ENCODE measurements around the gene DPM1. TPM values are rescaled to one million over a fixed set of nuclear protein-coding genes. Genes with fewer than 3 reads are reported as not detected.
A peak's percentile ranks its signal among the peaks of the same experiment; 100 is the strongest.
"Not testable (repeated sequence)": the region's sequence is repeated elsewhere in the genome, so short reads cannot be mapped to it uniquely, and the experiment has no call there.

The DPM1 gene
- total RNA-seq, 2 donors from 2014 or later, result 25.9 to 34.1 TPM

DNA sequence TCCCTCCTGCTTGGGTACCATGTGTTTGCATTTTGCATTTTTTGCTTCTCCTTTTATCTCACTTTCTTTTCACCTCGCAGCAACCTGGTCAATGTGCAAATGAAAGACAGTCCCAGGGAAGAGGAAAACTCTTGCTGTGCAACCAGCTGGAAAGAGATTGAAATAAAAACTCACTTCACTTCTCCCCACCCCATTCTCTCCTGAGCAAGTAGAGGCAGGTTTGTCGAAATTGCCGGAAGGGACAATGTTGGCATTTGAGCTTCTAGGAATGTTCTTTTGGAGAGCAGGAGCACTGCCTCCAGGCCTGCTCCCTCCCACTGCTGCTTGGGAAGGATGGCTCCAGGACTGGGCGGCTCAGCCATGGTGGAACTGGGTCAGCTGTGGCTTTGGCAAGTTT lies 34.0 kb upstream of the DPM1 start:
- Mint-ChIP-seq H3K27me3 (peaks cover 21% of the 10 kb centered on the region), H3K36me3 (ENCODE audit: low read depth) (no peaks in the 10 kb centered on the region), H3K4me1 (peaks cover 2% of the 10 kb centered on the region), H3K27ac (no peak overlapping the region), H3K4me3 (no peak overlapping the region)
- H3K9me3 ChIP-seq (ENCODE audit: control insufficient read depth, low read length, poor library complexity, severe bottlenecking), result no peaks in the 10 kb centered on the region
- DNase-seq, result no peak
- ATAC-seq, result no peak

DNA sequence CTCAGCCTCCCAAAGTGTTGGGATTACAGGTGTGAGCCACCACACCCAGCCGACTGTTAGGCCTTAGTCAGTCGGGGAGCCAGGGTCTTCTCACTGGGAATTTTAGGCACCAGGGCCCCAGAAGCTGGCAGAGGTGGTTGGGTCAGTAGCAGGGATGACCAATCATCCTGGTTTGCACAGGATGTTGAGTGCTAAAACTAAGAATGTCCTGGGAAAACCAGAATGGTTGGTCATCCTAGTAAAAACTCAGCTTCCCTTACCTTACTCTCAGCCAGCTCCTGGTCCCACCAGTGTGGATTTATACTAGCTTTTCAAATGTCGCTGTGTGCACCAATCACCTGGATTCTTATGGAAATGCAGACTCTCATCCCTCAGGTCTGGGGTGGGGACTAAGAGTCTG lies 32.7 kb upstream of the DPM1 start:
- ATAC-seq, result no peak
- Mint-ChIP-seq H3K4me1 (peaks cover 2% of the 10 kb centered on the region), H3K4me3 (no peak overlapping the region), H3K36me3 (ENCODE audit: low read depth) (no peaks in the 10 kb centered on the region), H3K27me3 (peaks cover 26% of the 10 kb centered on the region), H3K27ac (no peak overlapping the region)
- no peak for DNase-seq
- no peaks in the 10 kb centered on the region for H3K9me3 ChIP-seq (ENCODE audit: control insufficient read depth, low read length, poor library complexity, severe bottlenecking)

DNA sequence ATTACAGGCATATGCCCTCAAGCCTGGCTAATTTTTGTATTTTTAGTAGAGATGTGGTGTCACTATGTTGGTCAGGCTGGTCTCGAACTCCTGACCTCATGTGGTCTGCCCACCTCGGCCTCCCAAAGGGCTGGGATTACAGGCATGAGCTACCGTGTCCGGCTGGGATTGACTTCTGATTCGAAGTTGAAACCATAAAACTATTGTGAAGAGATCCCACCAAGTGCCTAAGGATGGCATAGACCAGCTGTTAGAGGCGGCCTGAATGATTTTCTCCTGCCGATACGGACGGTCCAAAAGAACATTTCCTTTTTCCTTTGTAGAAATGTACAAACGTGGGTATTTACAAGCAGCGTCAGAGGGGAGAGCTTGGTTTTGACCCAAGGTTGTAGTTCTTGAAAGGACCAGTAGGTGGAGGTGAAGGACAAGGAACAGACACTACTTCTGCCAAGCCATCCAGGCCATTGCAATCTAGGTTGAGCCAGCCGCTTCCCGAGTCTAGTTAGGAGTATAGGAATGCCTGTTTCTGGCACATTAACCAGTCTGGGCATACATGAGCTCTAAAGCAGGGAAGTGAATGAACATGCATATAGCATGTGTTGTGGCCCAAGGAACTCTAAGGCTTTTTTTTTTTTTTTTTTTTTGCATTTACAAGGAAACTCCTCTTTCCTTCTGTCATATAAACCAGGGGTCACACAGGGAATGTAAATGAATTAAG lies 29.3 kb upstream of the DPM1 start:
- peaks cover 2% of the 10 kb centered on the region for H3K4me1 Mint-ChIP-seq
- peak; percentile 89 for ATAC-seq
- H3K27ac Mint-ChIP-seq, result no peak overlapping the region
- DNase-seq, result peak in 2 of 3 donors; percentile 22 to 54
- peaks cover 2% of the 10 kb centered on the region for H3K36me3 Mint-ChIP-seq (ENCODE audit: low read depth)
- no peak overlapping the region for H3K4me3 Mint-ChIP-seq
- peaks cover 48% of the 10 kb centered on the region for H3K27me3 Mint-ChIP-seq
- no peaks in the 10 kb centered on the region for H3K9me3 ChIP-seq (ENCODE audit: control insufficient read depth, low read length, poor library complexity, severe bottlenecking)

DNA sequence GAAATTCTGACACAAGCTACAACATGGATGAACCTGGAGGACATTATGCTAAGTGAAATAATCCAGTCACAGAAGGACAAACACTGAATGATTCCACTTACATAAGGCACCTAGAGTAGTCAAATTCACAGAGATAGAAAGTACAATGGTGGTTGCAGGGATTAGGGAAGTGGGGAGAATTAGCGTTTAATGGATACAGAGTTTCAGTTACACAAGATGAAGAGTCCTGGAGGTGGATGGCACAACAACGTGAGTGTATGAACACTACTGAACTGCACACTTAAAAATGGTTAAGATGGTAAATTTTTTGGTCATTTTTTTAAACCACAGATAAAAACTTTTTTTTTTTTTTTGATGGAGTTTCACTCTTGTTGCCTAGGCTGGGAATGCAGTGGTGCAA lies 25.0 kb upstream of the DPM1 start:
- no peak overlapping the region for H3K4me3 Mint-ChIP-seq
- H3K9me3 ChIP-seq (ENCODE audit: control insufficient read depth, low read length, poor library complexity, severe bottlenecking), result no peaks in the 10 kb centered on the region
- DNase-seq (no peak), ATAC-seq (no peak)
- H3K27me3 Mint-ChIP-seq, result peaks cover 76% of the 10 kb centered on the region
- H3K27ac Mint-ChIP-seq, result peak overlapping the region; percentile 34
- peaks cover 4% of the 10 kb centered on the region for H3K4me1 Mint-ChIP-seq
- peaks cover 8% of the 10 kb centered on the region for H3K36me3 Mint-ChIP-seq (ENCODE audit: low read depth)

DNA sequence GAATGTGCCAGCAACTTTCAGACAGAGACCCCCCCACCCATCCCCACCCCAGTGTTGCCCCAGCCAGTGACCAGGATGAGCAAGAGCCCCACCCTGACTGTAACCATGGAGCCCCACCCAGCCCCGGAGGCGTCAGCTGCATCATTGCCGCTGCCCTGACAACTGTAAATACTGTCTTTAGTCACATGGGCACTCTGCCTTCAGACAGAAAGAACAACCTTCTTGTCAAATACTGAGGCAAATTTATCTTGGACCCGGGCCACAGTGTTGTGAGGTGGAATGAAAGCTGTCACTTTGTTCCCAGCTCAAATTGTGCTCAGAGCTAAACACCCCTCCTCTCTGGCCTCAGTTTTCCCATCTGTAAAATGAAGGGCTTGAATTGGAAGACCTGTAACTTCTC lies 24.0 kb upstream of the DPM1 start:
- Mint-ChIP-seq H3K27ac (peak overlapping the region; percentile 34), H3K36me3 (ENCODE audit: low read depth) (peaks cover 8% of the 10 kb centered on the region), H3K27me3 (peaks cover 82% of the 10 kb centered on the region), H3K4me1 (peaks cover 2% of the 10 kb centered on the region), H3K4me3 (no peak overlapping the region)
- ATAC-seq (no peak), DNase-seq (no peak)
- no peaks in the 10 kb centered on the region for H3K9me3 ChIP-seq (ENCODE audit: control insufficient read depth, low read length, poor library complexity, severe bottlenecking)

DNA sequence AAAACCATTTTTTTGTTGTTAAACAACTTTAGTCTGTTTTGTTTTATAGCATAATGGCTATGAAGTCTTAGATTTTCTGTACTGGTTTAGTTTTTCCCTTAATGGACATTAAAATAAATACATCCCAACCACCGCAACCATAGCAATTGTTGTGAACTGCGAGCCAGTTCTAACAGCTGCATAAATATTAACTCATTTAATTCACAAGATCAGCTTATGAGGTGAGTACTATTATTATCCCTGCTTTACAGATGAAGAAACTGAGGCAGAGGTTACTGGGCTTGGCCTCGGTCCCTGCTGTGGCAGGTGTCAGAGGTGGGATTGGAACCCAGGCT lies 23.3 kb upstream of the DPM1 start:
- Mint-ChIP-seq H3K27ac (no peak overlapping the region), H3K36me3 (ENCODE audit: low read depth) (peaks cover 8% of the 10 kb centered on the region), H3K4me1 (peaks cover 2% of the 10 kb centered on the region), H3K4me3 (no peak overlapping the region), H3K27me3 (peaks cover 81% of the 10 kb centered on the region)
- DNase-seq (no peak), ATAC-seq (no peak)
- no peaks in the 10 kb centered on the region for H3K9me3 ChIP-seq (ENCODE audit: control insufficient read depth, low read length, poor library complexity, severe bottlenecking)

DNA sequence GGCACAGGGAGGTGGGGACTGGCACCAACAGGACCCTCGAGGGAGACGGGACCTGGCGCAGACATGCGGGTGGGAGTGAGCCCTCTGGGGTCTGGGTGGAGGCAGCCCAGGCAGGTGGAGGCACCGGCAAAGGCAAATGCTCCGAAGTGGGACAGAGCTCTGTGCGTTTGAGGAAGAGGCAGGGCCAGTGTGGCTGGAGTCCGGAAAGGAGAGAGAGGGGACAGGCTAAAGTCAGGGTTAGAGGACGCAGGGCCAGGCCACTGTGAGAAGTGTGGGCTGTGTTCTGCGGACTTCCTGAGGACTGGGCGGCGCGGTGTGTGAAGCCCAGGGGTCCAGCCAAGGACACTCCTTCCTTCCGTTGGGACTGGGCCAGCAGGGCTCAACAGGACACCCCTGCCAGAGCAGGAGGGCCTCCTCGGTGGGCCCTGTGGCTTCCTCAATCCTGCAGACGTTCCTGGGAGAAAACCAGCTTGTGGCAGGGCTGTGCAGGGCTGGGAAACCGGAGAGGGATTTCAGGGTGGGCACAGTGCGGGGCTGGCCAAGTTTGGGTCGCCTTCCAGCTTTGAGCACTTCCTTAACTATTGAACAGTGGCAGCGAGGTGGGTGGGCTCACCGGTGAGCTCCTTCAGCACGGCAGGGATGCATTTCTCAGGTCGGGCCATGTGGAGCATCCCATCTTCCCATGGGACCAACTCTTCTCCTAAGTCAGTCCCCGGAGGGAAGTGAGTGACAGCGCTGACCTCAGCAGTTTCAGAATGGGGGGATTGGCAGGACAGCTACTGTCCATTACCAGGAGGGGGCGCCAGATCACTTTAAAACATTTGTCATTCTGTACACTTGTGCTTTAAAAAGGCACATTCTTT lies 22.8 kb upstream of the DPM1 start:
- Mint-ChIP-seq H3K4me1 (peaks cover 2% of the 10 kb centered on the region), H3K36me3 (ENCODE audit: low read depth) (peaks cover 8% of the 10 kb centered on the region), H3K27me3 (peaks cover 78% of the 10 kb centered on the region), H3K27ac (no peak overlapping the region), H3K4me3 (no peak overlapping the region)
- no peaks in the 10 kb centered on the region for H3K9me3 ChIP-seq (ENCODE audit: control insufficient read depth, low read length, poor library complexity, severe bottlenecking)
- peak; percentile 27 to 54 (median 32) for DNase-seq
- peak; percentile 66 for ATAC-seq

DNA sequence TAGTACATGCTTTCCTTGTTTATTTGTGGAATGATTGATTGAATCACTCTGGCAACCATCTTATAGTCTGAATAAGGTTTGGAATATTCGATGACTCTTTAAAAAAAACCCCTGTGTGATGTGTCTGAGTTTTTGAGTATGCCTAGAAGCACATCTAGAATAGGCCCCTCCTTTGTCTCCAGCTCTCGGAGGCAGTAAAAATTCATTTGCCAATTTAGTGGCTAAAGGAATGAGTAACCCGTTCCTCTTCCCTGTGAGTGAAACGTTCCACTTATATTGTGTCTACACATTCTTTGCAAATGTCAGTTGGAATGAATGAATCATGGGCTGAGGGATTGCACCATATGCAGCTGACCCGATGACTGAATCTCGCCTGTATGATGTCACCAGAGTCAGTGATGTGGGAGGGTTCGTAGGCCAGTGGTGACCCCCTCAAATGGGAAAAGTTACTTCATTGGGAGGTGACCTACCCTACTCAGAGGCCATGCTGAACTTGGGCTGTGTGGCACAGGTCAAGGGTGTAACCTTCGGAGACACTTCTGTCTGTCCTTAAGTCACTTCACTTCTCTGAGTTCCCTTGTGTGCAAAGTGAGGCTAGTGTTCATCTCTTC lies 21.8 kb upstream of the DPM1 start:
- ATAC-seq (no peak), DNase-seq (no peak)
- H3K9me3 ChIP-seq (ENCODE audit: control insufficient read depth, low read length, poor library complexity, severe bottlenecking), result no peaks in the 10 kb centered on the region
- Mint-ChIP-seq H3K4me3 (no peak overlapping the region), H3K4me1 (peaks cover 2% of the 10 kb centered on the region), H3K27ac (no peak overlapping the region), H3K27me3 (peaks cover 82% of the 10 kb centered on the region), H3K36me3 (ENCODE audit: low read depth) (peaks cover 12% of the 10 kb centered on the region)

DNA sequence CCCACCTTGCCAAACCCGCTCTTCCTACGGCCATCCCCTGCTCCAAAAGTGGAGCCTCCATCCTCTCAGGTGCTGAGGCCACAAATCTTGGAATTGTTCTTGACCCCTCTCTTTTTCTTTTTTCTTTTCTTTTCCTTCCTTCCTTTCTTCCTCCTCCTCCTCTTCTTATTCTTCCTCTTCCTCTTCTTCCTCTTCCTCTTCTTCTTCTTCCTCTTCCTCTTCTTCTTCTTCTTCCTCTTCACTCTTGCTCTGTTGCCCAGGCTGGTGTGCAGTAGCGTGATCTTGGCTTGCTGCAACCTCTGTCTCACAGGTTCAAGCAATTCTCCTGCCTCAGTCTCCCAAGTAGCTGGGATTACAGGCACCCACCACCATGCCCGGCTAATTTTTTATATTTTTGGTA lies 20.2 kb upstream of the DPM1 start:
- Mint-ChIP-seq H3K36me3 (ENCODE audit: low read depth) (peaks cover 12% of the 10 kb centered on the region), H3K27me3 (peaks cover 78% of the 10 kb centered on the region)
- not testable (repeated sequence) for H3K9me3 ChIP-seq (ENCODE audit: control insufficient read depth, low read length, poor library complexity, severe bottlenecking); H3K4me1 Mint-ChIP-seq; H3K27ac Mint-ChIP-seq; DNase-seq; ATAC-seq; H3K4me3 Mint-ChIP-seq

DNA sequence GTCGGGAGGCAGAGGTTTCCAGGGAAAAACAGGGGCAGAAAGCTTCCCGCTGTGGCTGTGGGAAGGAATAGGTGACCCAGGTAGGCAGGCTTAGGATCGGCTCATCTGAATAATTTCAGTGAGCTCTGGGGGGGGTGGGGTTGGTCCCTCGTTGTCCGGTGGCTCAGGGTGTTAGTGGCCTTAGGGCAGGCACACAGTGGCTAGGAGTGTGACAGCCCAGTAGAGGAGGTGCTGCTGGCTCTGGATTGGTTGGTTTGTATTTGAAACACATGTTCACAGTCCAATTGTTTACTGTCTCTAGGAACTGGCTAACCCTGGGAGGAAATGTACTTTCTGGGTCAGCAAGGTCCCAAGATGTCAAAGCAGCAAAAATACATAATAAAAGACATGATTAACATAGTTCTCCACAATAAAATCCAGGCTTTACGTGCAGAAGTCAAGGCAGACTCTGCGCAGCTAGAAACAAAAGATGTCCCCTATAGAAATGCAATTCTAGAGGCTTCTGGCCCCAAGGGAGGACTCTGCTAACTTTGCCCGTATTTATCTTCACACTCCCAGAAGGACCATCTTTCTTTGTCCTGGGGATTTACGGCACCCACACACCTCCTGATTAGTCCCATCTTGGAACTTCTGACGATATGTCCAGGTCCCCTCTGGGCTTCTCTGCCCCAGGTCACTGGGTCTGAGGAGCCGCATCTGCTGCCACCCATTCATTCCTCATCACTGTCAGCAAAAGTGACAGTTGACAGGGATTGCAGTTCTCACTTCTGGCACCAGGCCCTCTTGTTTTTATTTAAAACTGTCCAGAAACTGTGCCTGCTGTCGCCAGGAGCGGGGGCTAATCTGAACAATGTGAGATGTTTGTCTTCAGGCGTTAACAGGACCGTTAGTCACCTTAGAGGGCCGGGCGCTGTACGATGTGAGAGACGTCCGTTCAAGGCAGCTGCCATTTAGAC lies 19.0 kb upstream of the DPM1 start:
- DNase-seq, result no peak
- no peak overlapping the region for H3K27ac Mint-ChIP-seq
- peaks cover 10% of the 10 kb centered on the region for H3K36me3 Mint-ChIP-seq (ENCODE audit: low read depth)
- peaks cover 2% of the 10 kb centered on the region for H3K4me1 Mint-ChIP-seq
- no peaks in the 10 kb centered on the region for H3K9me3 ChIP-seq (ENCODE audit: control insufficient read depth, low read length, poor library complexity, severe bottlenecking)
- H3K4me3 Mint-ChIP-seq, result no peak overlapping the region
- H3K27me3 Mint-ChIP-seq, result peaks cover 71% of the 10 kb centered on the region
- ATAC-seq, result no peak

DNA sequence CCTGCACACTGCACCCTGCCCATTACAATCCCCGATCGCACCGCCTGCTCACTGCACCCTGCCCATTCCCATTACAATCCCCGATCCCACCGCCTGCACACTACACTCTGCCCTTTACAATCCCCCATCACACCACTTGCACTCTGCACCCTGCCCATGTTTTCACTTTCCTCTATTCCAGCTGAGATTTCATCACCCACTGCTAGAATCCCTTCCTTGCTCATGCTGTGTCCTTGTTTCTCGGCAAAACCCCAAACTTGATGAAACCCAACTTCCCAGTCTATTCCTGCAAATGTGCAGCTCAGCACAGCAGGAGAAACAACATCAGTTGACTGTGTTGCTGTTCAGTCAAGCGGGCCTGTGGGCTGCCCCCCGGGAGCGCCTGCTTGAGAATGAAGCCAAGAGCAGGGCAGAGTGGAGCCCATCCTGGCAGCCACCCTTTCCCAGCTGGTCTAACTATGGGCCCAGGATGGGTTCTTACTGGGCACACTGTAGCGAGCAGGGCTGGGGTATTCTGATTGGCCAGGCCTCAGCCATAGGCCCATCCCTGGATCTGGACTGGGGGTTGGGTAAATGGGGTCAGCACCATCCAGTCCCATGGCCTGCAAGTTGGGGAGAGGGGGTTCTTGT lies 17.5 kb upstream of the DPM1 start:
- ATAC-seq (no peak), DNase-seq (no peak)
- Mint-ChIP-seq H3K27ac (no peak overlapping the region), H3K27me3 (peaks cover 60% of the 10 kb centered on the region), H3K36me3 (ENCODE audit: low read depth) (peaks cover 10% of the 10 kb centered on the region), H3K4me1 (no peaks in the 10 kb centered on the region), H3K4me3 (no peak overlapping the region)
- no peaks in the 10 kb centered on the region for H3K9me3 ChIP-seq (ENCODE audit: control insufficient read depth, low read length, poor library complexity, severe bottlenecking)

DNA sequence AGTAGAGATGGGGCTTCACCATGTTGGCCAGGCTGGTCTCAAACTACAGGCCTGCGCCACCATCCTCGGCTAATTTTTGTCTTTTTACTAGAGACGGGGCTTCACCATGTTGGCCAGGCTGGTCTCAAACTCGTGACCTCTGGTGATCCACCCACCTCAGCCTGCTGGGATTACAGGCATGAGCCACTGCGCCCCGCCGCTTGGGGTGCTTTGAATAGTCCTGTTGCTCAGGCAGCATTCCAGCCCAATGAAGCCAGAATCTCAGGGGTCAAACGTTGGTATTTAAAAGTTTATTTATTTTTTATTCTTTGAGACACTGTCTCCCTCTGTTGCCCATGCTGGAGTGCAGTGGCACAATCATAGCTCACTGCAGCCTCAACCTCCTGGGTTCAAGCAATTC lies 11.6 kb upstream of the DPM1 start:
- H3K4me3 Mint-ChIP-seq, result no peak overlapping the region
- H3K4me1 Mint-ChIP-seq, result peaks cover 3% of the 10 kb centered on the region
- ATAC-seq (no peak), DNase-seq (no peak)
- H3K27ac Mint-ChIP-seq, result peak overlapping the region; percentile 14
- no peaks in the 10 kb centered on the region for H3K36me3 Mint-ChIP-seq (ENCODE audit: low read depth)
- peaks cover 15% of the 10 kb centered on the region for H3K27me3 Mint-ChIP-seq
- H3K9me3 ChIP-seq (ENCODE audit: control insufficient read depth, low read length, poor library complexity, severe bottlenecking), result no peaks in the 10 kb centered on the region
